Stimulated activated naive CD8-positive, alpha-beta T cell treated with anti-CD3 and anti-CD28 coated beads, Interleukin-15, amount 100 ng/mL, for 72 hours (primary cell): ENCODE measurements around the gene NDUFA11.

Experiments
- ATAC-seq: fragments of 150-1000 bp; cut with Tn5 transposase; 2 replicates; pipeline ENCODE4 v1.10.0; 2021; ENCODE audit warnings: mild to moderate bottlenecking, moderate library complexity
- DNase-seq, 2 donors: peaks; one replicate each; pipeline ENCODE4 v3.0.0; 2021 to 2022
- H3K27ac Mint-ChIP-seq, 2 donors: one replicate each; pipeline ENCODE4 v1.8.0; 2022; ENCODE audit warnings: mild to moderate bottlenecking in 2 of 2, mixed read lengths in 2 of 2, moderate library complexity in 2 of 2
- H3K27me3 Mint-ChIP-seq: one replicate; pipeline ENCODE4 v1.8.0; 2022; ENCODE audit warnings: mixed read lengths
- H3K4me1 Mint-ChIP-seq: one replicate; pipeline ENCODE4 v1.8.0; 2022; ENCODE audit warnings: mild to moderate bottlenecking, mixed read lengths
- H3K4me3 Mint-ChIP-seq, 2 donors: one replicate each; pipeline ENCODE4 v1.8.0; 2022; ENCODE audit warnings: mild to moderate bottlenecking in 2 of 2, mixed read lengths in 2 of 2, moderate library complexity in 1 of 2
- H3K9me3 Mint-ChIP-seq, 2 donors: one replicate each; pipeline ENCODE4 v1.8.0; 2022; ENCODE audit warnings: mixed read lengths in 2 of 2

NDUFA11 gene

GRCh38 chr19:5935473-5936291 is 32.1 kb upstream of the NDUFA11 start:
- H3K27ac Mint-ChIP-seq = no peak overlapping the region
- no peaks in the 10 kb centered on the region for H3K4me1 Mint-ChIP-seq
- DNase-seq (no peak), ATAC-seq (no peak)
- H3K9me3 Mint-ChIP-seq = no peaks in the 10 kb centered on the region
- no peaks in the 10 kb centered on the region for H3K27me3 Mint-ChIP-seq
- no peak overlapping the region for H3K4me3 Mint-ChIP-seq

- H3K4me3 Mint-ChIP-seq = no peak overlapping the region
- peak overlapping the region in 1 of 2 donors; percentile 50 for H3K27ac Mint-ChIP-seq
- H3K4me1 Mint-ChIP-seq = no peaks in the 10 kb centered on the region
- no peaks in the 10 kb centered on the region for H3K9me3 Mint-ChIP-seq
- DNase-seq = no peak
- ATAC-seq = no peak
- no peaks in the 10 kb centered on the region for H3K27me3 Mint-ChIP-seq
These were observed 31.3 kb upstream of the NDUFA11 start for GRCh38 chr19:5934774-5935472.

- H3K4me3 Mint-ChIP-seq = no peak overlapping the region
- H3K27me3 Mint-ChIP-seq = no peaks in the 10 kb centered on the region
- no peak for ATAC-seq
- no peak for DNase-seq
- no peaks in the 10 kb centered on the region for H3K9me3 Mint-ChIP-seq
- no peak overlapping the region for H3K27ac Mint-ChIP-seq
- H3K4me1 Mint-ChIP-seq = no peaks in the 10 kb centered on the region
These were observed 30.4 kb upstream of the NDUFA11 start for GRCh38 chr19:5934069-5934401.

GRCh38 chr19:5933391-5934068 is 29.9 kb upstream of the NDUFA11 start:
- Mint-ChIP-seq H3K4me3 (no peak overlapping the region), H3K4me1 (no peaks in the 10 kb centered on the region), H3K9me3 (no peaks in the 10 kb centered on the region), H3K27me3 (no peaks in the 10 kb centered on the region), H3K27ac (peak overlapping the region; percentile 40 to 80)
- no peak for DNase-seq
- no peak for ATAC-seq

GRCh38 chr19:5932609-5933262 is 29.1 kb upstream of the NDUFA11 start:
- Mint-ChIP-seq H3K27ac (peak overlapping the region in 1 of 2 donors; percentile 3), H3K27me3 (no peaks in the 10 kb centered on the region), H3K4me1 (no peaks in the 10 kb centered on the region), H3K4me3 (no peak overlapping the region), H3K9me3 (no peaks in the 10 kb centered on the region)
- no peak for DNase-seq
- no peak for ATAC-seq

GRCh38 chr19:5932146-5932545 is 28.6 kb upstream of the NDUFA11 start:
- DNase-seq (no peak), ATAC-seq (no peak)
- H3K27me3 Mint-ChIP-seq = no peaks in the 10 kb centered on the region
- no peaks in the 10 kb centered on the region for H3K4me1 Mint-ChIP-seq
- no peaks in the 10 kb centered on the region for H3K9me3 Mint-ChIP-seq
- H3K27ac Mint-ChIP-seq = no peak overlapping the region
- H3K4me3 Mint-ChIP-seq = no peak overlapping the region

GRCh38 chr19:5931251-5931650 is 27.7 kb upstream of the NDUFA11 start:
- H3K4me1 Mint-ChIP-seq = no peaks in the 10 kb centered on the region
- H3K9me3 Mint-ChIP-seq = no peaks in the 10 kb centered on the region
- no peak overlapping the region for H3K4me3 Mint-ChIP-seq
- no peak overlapping the region for H3K27ac Mint-ChIP-seq
- DNase-seq (no peak), ATAC-seq (no peak)
- no peaks in the 10 kb centered on the region for H3K27me3 Mint-ChIP-seq

- ATAC-seq = no peak
- Mint-ChIP-seq H3K4me1 (no peaks in the 10 kb centered on the region), H3K27me3 (no peaks in the 10 kb centered on the region), H3K27ac (peak overlapping the region in 1 of 2 donors; percentile 82), H3K9me3 (no peaks in the 10 kb centered on the region), H3K4me3 (no peak overlapping the region)
- DNase-seq = no peak
These were observed 26.0 kb upstream of the NDUFA11 start for GRCh38 chr19:5929625-5930024.

- no peaks in the 10 kb centered on the region for H3K4me1 Mint-ChIP-seq
- H3K27ac Mint-ChIP-seq = peak overlapping the region in 1 of 2 donors; percentile 82
- no peak for DNase-seq
- ATAC-seq = no peak
- no peak overlapping the region for H3K4me3 Mint-ChIP-seq
- no peaks in the 10 kb centered on the region for H3K27me3 Mint-ChIP-seq
- no peaks in the 10 kb centered on the region for H3K9me3 Mint-ChIP-seq
These were observed 25.6 kb upstream of the NDUFA11 start for GRCh38 chr19:5929179-5929578.

- Mint-ChIP-seq H3K9me3 (no peaks in the 10 kb centered on the region), H3K4me1 (no peaks in the 10 kb centered on the region), H3K4me3 (no peak overlapping the region), H3K27ac (no peak overlapping the region), H3K27me3 (no peaks in the 10 kb centered on the region)
- ATAC-seq = no peak
- DNase-seq = no peak
These were observed 23.8 kb upstream of the NDUFA11 start for GRCh38 chr19:5927441-5927821.

GRCh38 chr19:5926641-5927440 is 23.3 kb upstream of the NDUFA11 start:
- Mint-ChIP-seq H3K9me3 (no peaks in the 10 kb centered on the region), H3K27ac (no peak overlapping the region), H3K4me3 (no peak overlapping the region), H3K27me3 (no peaks in the 10 kb centered on the region), H3K4me1 (no peaks in the 10 kb centered on the region)
- ATAC-seq (no peak), DNase-seq (no peak)

- H3K9me3 Mint-ChIP-seq = no peaks in the 10 kb centered on the region
These were observed 22.3 kb upstream of the NDUFA11 start for GRCh38 chr19:5925830-5926427.

GRCh38 chr19:5923356-5923755 is 19.8 kb upstream of the NDUFA11 start:
- ATAC-seq (no peak), DNase-seq (no peak)
- H3K27me3 Mint-ChIP-seq = no peaks in the 10 kb centered on the region
- H3K4me1 Mint-ChIP-seq = no peaks in the 10 kb centered on the region
- H3K27ac Mint-ChIP-seq = peak overlapping the region in 1 of 2 donors; percentile 89
- no peak overlapping the region for H3K4me3 Mint-ChIP-seq
- no peaks in the 10 kb centered on the region for H3K9me3 Mint-ChIP-seq

More at GRCh38 chr19:5925830-5926427, 22.3 kb upstream of the NDUFA11 start:
- Mint-ChIP-seq H3K4me3 (no peak overlapping the region), H3K27me3 (no peaks in the 10 kb centered on the region), H3K4me1 (no peaks in the 10 kb centered on the region), H3K27ac (no peak overlapping the region)
- no peak for ATAC-seq
- DNase-seq = no peak

GRCh38 chr19:5922161-5922545 is 18.6 kb upstream of the NDUFA11 start:
- H3K4me3 Mint-ChIP-seq = no peak overlapping the region
- H3K27me3 Mint-ChIP-seq = no peaks in the 10 kb centered on the region
- no peak overlapping the region for H3K27ac Mint-ChIP-seq
- no peaks in the 10 kb centered on the region for H3K9me3 Mint-ChIP-seq
- ATAC-seq (no peak), DNase-seq (no peak)
- no peaks in the 10 kb centered on the region for H3K4me1 Mint-ChIP-seq
